AG04449 (cell line): ENCODE measurements around the gene SYTL5.

ENCODE experiments used
- CTCF ChIA-PET: fragments of 350-600 bp; formaldehyde crosslinking; extraction: SDS; loops from one replicate; lab custom pipeline; 2021; ENCODE audit warnings: antibody characterized with exemption; lab: Yijun Ruan, JAX
- POLR2A ChIA-PET: fragments of 400-600, 350-600 bp; formaldehyde crosslinking; extraction: SDS; loops from one replicate; lab custom pipeline; 2020; ENCODE audit warnings: antibody characterized with exemption, inconsistent platforms; lab: Yijun Ruan, JAX
- DNase-seq: peaks from one replicate; pipeline ENCODE4 v3.0.0-alpha.2; 2010; ENCODE audit warnings: low read depth, low spot score
- H3K4me3 ChIP-seq: 2 replicates; pipeline ENCODE4 v1.5.1; 2011; ENCODE audit warnings: low read depth, mild to moderate bottlenecking, control low read depth, low read length
- CTCF ChIP-seq: IDR thresholded peaks from one replicate; pipeline ENCODE4 v1.5.1; 2011; ENCODE audit warnings: mild to moderate bottlenecking, moderate library complexity, low read length, control low read depth, inconsistent platforms; ENCODE audit not compliant: insufficient read depth; ENCODE audit errors: missing control alignments

The SYTL5 gene

GRCh38 chrX:38006291-38006690, at the start of gene SYTL5:
Gene SYTL5 (plus strand): TSS chrX:38006553. CDS start chrX:38033890, 27,337 bp downstream.
- DNase-seq, result no peak
- POLR2A ChIA-PET, result no interaction called here
- CTCF ChIA-PET, result no interaction called here
- no peak for TF ChIP-seq CTCF
- H3K4me3 ChIP-seq, result no peak within 1 kb of the TSS

DNA sequence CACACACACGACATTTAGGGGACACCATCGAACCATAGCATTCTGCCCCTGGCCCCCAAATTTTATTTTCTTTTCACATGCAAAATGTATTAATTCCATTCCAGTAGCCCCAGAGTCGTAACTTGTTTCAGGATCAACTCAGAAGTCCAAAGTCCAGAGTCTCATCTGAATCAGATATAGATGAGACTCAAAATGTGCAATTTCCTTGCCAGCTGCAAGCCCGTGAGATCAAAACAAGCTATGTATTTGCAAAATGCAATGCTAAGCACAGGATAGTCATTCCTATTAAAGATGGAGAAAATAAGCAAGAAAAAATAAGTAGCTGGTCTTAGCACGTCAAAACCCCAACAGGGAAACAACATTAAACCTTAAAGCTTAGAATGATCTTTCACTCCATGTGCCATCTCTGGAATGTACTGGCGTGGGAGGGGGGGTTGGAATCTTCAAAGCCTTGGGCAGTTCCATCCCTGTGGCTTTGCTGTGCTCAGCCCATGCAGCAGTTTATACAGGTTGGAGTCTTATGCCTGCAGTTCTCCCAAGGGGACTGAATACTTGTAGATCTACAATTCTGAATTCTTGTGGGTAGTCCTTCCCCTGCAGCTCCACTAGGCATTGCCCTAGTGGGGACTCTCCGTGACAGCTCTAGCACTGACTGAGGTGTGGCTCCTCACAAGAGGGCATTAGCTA, 47.7 kb upstream of the SYTL5 start:
- no peak overlapping the region for H3K4me3 ChIP-seq
- DNase-seq, result peak; percentile 23
- ChIA-PET CTCF (interaction anchor here (1.1 kb wide), 1 partner anchor 212 kb away, joined by 3 read pairs; no protein-coding TSS in a partner anchor), POLR2A (no interaction called here)
- TF ChIP-seq CTCF, result no peak

DNA sequence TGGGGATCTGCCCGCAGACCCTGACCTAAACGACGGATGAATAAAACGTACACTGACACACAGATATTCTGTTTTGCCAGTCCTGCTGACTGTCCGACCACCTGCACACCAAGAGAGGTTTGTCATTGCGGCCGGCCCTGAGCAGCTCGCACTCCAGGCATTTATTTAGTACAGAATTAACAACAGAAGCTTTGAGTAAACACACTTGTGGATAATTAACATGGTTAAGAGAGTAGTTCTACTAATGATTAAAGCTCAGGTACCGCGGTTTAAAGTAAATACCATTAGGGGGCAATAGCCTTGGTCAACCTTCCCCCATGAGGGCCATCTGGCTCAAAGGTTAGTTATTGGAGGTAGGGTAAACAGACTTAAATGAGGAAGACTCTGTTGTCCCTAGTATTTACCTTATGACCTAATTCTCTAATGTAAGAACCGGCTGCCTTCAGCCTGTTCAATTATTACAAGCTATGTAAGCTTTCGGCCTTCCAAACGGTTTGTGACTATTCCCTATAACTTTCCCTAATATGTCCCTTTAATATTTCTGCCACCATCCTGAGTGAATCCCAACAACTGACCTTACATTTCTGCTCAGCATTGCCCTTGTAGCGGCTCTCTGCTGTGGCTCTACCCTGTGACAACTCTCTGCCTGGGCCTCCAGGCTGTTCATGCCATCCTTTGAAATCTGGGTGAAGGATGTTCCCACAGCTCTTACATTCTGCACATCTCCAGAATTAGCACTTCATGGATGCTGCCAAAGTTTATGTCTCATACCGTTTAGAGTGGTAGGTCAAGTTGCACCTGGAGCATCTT, 46.9 kb upstream of the SYTL5 start:
- CTCF ChIA-PET, result interaction anchor here (1.1 kb wide), 1 partner anchor 211 kb away, joined by 3 read pairs; no protein-coding TSS in a partner anchor
- no peak for DNase-seq
- no peak for TF ChIP-seq CTCF
- POLR2A ChIA-PET, result no interaction called here
- H3K4me3 ChIP-seq, result no peak overlapping the region

- DNase-seq, result no peak
- POLR2A ChIA-PET, result no interaction called here
- CTCF ChIA-PET, result no interaction called here
- no peak for TF ChIP-seq CTCF
- no peak overlapping the region for H3K4me3 ChIP-seq
Measured at GRCh38 chrX:37961118-37961517, 45.2 kb upstream of the SYTL5 start.

DNA sequence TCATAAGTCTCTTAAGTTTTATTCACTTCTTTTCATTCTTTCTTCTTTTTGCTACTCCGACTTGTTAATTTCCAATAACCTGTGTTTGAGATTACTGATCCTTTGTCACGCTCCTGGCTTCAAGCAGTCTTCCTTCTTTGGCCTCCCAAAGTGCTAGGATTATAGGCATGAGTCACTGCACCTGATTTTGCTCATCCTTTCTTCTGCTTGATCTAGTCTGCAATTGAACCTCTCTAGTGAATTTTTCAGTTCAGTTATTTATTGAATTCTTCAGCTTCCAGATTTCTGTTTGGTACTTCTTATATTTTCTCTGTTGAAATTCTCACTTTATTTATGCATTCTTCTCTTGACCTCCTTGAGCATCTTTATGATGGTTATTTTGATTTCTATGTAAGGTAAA, 38.6 kb upstream of the SYTL5 start:
- no peak overlapping the region for H3K4me3 ChIP-seq
- ChIA-PET POLR2A (no interaction called here), CTCF (no interaction called here)
- DNase-seq, result no peak
- no peak for TF ChIP-seq CTCF

DNA sequence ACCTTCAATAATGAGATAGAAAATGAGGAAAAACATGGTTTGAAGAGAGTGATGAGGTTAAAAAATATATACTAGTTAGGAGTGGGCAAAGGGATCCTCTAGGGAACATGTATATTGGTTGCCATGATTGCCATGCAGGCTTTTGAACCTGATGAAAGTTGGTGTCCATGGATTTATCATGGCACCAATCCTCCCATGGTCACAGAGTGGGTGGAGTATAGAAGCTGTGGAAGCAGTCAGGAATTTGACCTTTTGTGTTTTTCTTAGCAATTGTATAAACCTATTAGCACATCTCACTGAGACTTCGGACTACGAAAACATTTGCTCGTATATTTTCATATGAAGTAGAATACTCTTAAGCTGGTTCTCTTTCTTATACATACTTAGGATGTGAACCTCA, 30.9 kb upstream of the SYTL5 start:
- no peak for TF ChIP-seq CTCF
- ChIA-PET POLR2A (no interaction called here), CTCF (no interaction called here)
- no peak overlapping the region for H3K4me3 ChIP-seq
- DNase-seq, result no peak
